ENCODE measurements around the gene SARDH.

SARDH gene

GRCh38 chr9:133691626-133692363 is 46.4 kb downstream of the SARDH start:
- no peak overlapping the region for H3K27ac ChIP-seq (ENCODE audit: low read depth in 2 of 2, low read length in 2 of 2)
- H3K27me3 ChIP-seq (ENCODE audit: control insufficient read depth in 2 of 2, insufficient read depth in 2 of 2, low read length in 2 of 2) = no peaks in the 10 kb centered on the region
- H3K36me3 ChIP-seq (ENCODE audit: control insufficient read depth in 2 of 2, insufficient read depth in 2 of 2, low read length in 2 of 2) = no peaks in the 10 kb centered on the region
- H3K9ac ChIP-seq (ENCODE audit: low read depth in 1 of 2, low read length in 2 of 2) = no peak overlapping the region
- no peak overlapping the region for H3K4me3 ChIP-seq (ENCODE audit: low read length in 2 of 2)
- no peaks in the 10 kb centered on the region for H3K9me3 ChIP-seq (ENCODE audit: control insufficient read depth in 2 of 2, low read length in 2 of 2)
- H3K4me1 ChIP-seq (ENCODE audit: control insufficient read depth in 2 of 2, insufficient read depth in 2 of 2, low read length in 2 of 2) = no peaks in the 10 kb centered on the region

GRCh38 chr9:133691191-133691590 is 47.0 kb downstream of the SARDH start:
- H3K36me3 ChIP-seq (ENCODE audit: control insufficient read depth in 2 of 2, insufficient read depth in 2 of 2, low read length in 2 of 2) = no peaks in the 10 kb centered on the region
- H3K9me3 ChIP-seq (ENCODE audit: control insufficient read depth in 2 of 2, low read length in 2 of 2) = no peaks in the 10 kb centered on the region
- no peaks in the 10 kb centered on the region for H3K4me1 ChIP-seq (ENCODE audit: control insufficient read depth in 2 of 2, insufficient read depth in 2 of 2, low read length in 2 of 2)
- H3K27ac ChIP-seq (ENCODE audit: low read depth in 2 of 2, low read length in 2 of 2) = no peak overlapping the region
- H3K9ac ChIP-seq (ENCODE audit: low read depth in 1 of 2, low read length in 2 of 2) = no peak overlapping the region
- no peak overlapping the region for H3K4me3 ChIP-seq (ENCODE audit: low read length in 2 of 2)
- no peaks in the 10 kb centered on the region for H3K27me3 ChIP-seq (ENCODE audit: control insufficient read depth in 2 of 2, insufficient read depth in 2 of 2, low read length in 2 of 2)

GRCh38 chr9:133690081-133690561 is 48.0 kb downstream of the SARDH start:
- no peaks in the 10 kb centered on the region for H3K36me3 ChIP-seq (ENCODE audit: control insufficient read depth in 2 of 2, insufficient read depth in 2 of 2, low read length in 2 of 2)
- no peaks in the 10 kb centered on the region for H3K4me1 ChIP-seq (ENCODE audit: control insufficient read depth in 2 of 2, insufficient read depth in 2 of 2, low read length in 2 of 2)

GRCh38 chr9:133689151-133689763 is 48.9 kb downstream of the SARDH start:
- no peak overlapping the region for H3K27ac ChIP-seq (ENCODE audit: low read depth in 2 of 2, low read length in 2 of 2)
- no peaks in the 10 kb centered on the region for H3K36me3 ChIP-seq (ENCODE audit: control insufficient read depth in 2 of 2, insufficient read depth in 2 of 2, low read length in 2 of 2)
- H3K4me1 ChIP-seq (ENCODE audit: control insufficient read depth in 2 of 2, insufficient read depth in 2 of 2, low read length in 2 of 2) = no peaks in the 10 kb centered on the region
- H3K4me3 ChIP-seq (ENCODE audit: low read length in 2 of 2) = no peak overlapping the region
- H3K9ac ChIP-seq (ENCODE audit: low read depth in 1 of 2, low read length in 2 of 2) = no peak overlapping the region
- H3K9me3 ChIP-seq (ENCODE audit: control insufficient read depth in 2 of 2, low read length in 2 of 2) = no peaks in the 10 kb centered on the region
- no peaks in the 10 kb centered on the region for H3K27me3 ChIP-seq (ENCODE audit: control insufficient read depth in 2 of 2, insufficient read depth in 2 of 2, low read length in 2 of 2)

More at GRCh38 chr9:133690081-133690561, 48.0 kb downstream of the SARDH start:
- Histone ChIP-seq H3K27me3 (ENCODE audit: control insufficient read depth in 2 of 2, insufficient read depth in 2 of 2, low read length in 2 of 2) (no peaks in the 10 kb centered on the region), H3K4me3 (ENCODE audit: low read length in 2 of 2) (no peak overlapping the region), H3K9me3 (ENCODE audit: control insufficient read depth in 2 of 2, low read length in 2 of 2) (no peaks in the 10 kb centered on the region), H3K9ac (ENCODE audit: low read depth in 1 of 2, low read length in 2 of 2) (no peak overlapping the region), H3K27ac (ENCODE audit: low read depth in 2 of 2, low read length in 2 of 2) (no peak overlapping the region)

GRCh38 chr9:133687856-133688761 is 50.0 kb downstream of the SARDH start:
- no peak overlapping the region for H3K9ac ChIP-seq (ENCODE audit: low read depth in 1 of 2, low read length in 2 of 2)
- H3K36me3 ChIP-seq (ENCODE audit: control insufficient read depth in 2 of 2, insufficient read depth in 2 of 2, low read length in 2 of 2) = no peaks in the 10 kb centered on the region
- H3K4me1 ChIP-seq (ENCODE audit: control insufficient read depth in 2 of 2, insufficient read depth in 2 of 2, low read length in 2 of 2) = peaks cover 0 to 3% of the 10 kb centered on the region in 2 donors
- H3K4me3 ChIP-seq (ENCODE audit: low read length in 2 of 2) = no peak overlapping the region
- no peaks in the 10 kb centered on the region for H3K9me3 ChIP-seq (ENCODE audit: control insufficient read depth in 2 of 2, low read length in 2 of 2)
- no peak overlapping the region for H3K27ac ChIP-seq (ENCODE audit: low read depth in 2 of 2, low read length in 2 of 2)
- H3K27me3 ChIP-seq (ENCODE audit: control insufficient read depth in 2 of 2, insufficient read depth in 2 of 2, low read length in 2 of 2) = no peaks in the 10 kb centered on the region

- no peaks in the 10 kb centered on the region for H3K9me3 ChIP-seq (ENCODE audit: control insufficient read depth in 2 of 2, low read length in 2 of 2)
- peaks cover 0 to 3% of the 10 kb centered on the region in 2 donors for H3K4me1 ChIP-seq (ENCODE audit: control insufficient read depth in 2 of 2, insufficient read depth in 2 of 2, low read length in 2 of 2)
- H3K27me3 ChIP-seq (ENCODE audit: control insufficient read depth in 2 of 2, insufficient read depth in 2 of 2, low read length in 2 of 2) = no peaks in the 10 kb centered on the region
- H3K36me3 ChIP-seq (ENCODE audit: control insufficient read depth in 2 of 2, insufficient read depth in 2 of 2, low read length in 2 of 2) = no peaks in the 10 kb centered on the region
- H3K4me3 ChIP-seq (ENCODE audit: low read length in 2 of 2) = no peak overlapping the region
- no peak overlapping the region for H3K27ac ChIP-seq (ENCODE audit: low read depth in 2 of 2, low read length in 2 of 2)
- H3K9ac ChIP-seq (ENCODE audit: low read depth in 1 of 2, low read length in 2 of 2) = no peak overlapping the region
Measured at GRCh38 chr9:133686642-133687575, 51.2 kb downstream of the SARDH start.

- H3K27ac ChIP-seq (ENCODE audit: low read depth in 2 of 2, low read length in 2 of 2) = no peak overlapping the region
- no peaks in the 10 kb centered on the region for H3K36me3 ChIP-seq (ENCODE audit: control insufficient read depth in 2 of 2, insufficient read depth in 2 of 2, low read length in 2 of 2)
- H3K9me3 ChIP-seq (ENCODE audit: control insufficient read depth in 2 of 2, low read length in 2 of 2) = no peaks in the 10 kb centered on the region
- H3K4me3 ChIP-seq (ENCODE audit: low read length in 2 of 2) = no peak overlapping the region
- no peak overlapping the region for H3K9ac ChIP-seq (ENCODE audit: low read depth in 1 of 2, low read length in 2 of 2)
- peaks cover 0 to 3% of the 10 kb centered on the region in 2 donors for H3K4me1 ChIP-seq (ENCODE audit: control insufficient read depth in 2 of 2, insufficient read depth in 2 of 2, low read length in 2 of 2)
- H3K27me3 ChIP-seq (ENCODE audit: control insufficient read depth in 2 of 2, insufficient read depth in 2 of 2, low read length in 2 of 2) = no peaks in the 10 kb centered on the region
Measured at GRCh38 chr9:133685653-133686609, 52.2 kb downstream of the SARDH start.

GRCh38 chr9:133684936-133685361 is 53.2 kb downstream of the SARDH start:
- Histone ChIP-seq H3K27ac (ENCODE audit: low read depth in 2 of 2, low read length in 2 of 2) (no peak overlapping the region), H3K4me3 (ENCODE audit: low read length in 2 of 2) (no peak overlapping the region), H3K27me3 (ENCODE audit: control insufficient read depth in 2 of 2, insufficient read depth in 2 of 2, low read length in 2 of 2) (no peaks in the 10 kb centered on the region), H3K9ac (ENCODE audit: low read depth in 1 of 2, low read length in 2 of 2) (no peak overlapping the region), H3K4me1 (ENCODE audit: control insufficient read depth in 2 of 2, insufficient read depth in 2 of 2, low read length in 2 of 2) (peaks cover 0 to 3% of the 10 kb centered on the region in 2 donors), H3K36me3 (ENCODE audit: control insufficient read depth in 2 of 2, insufficient read depth in 2 of 2, low read length in 2 of 2) (no peaks in the 10 kb centered on the region), H3K9me3 (ENCODE audit: control insufficient read depth in 2 of 2, low read length in 2 of 2) (no peaks in the 10 kb centered on the region)

Measured in mucosa of rectum (tissue), 2 donors.